Ishikawa (cell line): ENCODE results near the gene TBCC.

Source experiments
- RAD21 ChIP-seq: IDR thresholded peaks from 2 replicates; pipeline ENCODE4 v1.6.1; 2012; ENCODE audit warnings: low read depth
- REST ChIP-seq: IDR thresholded peaks from 2 replicates; pipeline ENCODE4 v1.6.1; 2012; ENCODE audit warnings: low read depth, mild to moderate bottlenecking
- TAF1 ChIP-seq: IDR thresholded peaks from 2 replicates; pipeline ENCODE4 v1.6.1; 2012; ENCODE audit warnings: low read depth, mild to moderate bottlenecking

DNA sequence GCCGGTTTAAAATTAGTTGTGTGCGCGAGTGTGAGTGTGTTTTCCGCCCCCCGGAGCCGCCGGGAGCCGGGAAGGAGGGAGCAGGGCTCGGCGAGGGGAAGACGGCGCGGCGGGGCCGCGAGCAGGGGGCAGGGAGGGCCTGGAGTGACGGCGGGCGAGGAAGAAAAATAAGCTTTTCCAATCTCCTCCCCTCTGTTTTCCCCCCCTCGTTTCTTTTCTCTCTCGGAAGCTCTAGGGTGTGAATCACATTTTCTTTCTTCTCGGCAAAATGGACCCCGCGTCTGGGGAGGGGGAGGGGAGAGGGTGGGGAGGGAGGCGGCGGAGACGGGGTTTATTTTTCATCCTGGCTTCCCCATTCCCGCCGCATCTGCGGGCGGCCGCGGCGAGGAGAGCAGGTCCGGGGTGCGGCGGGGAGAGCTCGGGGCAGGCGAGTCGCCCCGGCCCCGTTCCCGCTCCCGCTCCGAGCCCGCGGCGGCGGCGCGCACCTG is 36.8 kb upstream of the TBCC start:
- no peak for TF ChIP-seq RAD21
- TF ChIP-seq TAF1, result peak; percentile 54; the same call in 1 of the 2 replicates
- TF ChIP-seq REST, result no peak
